Stimulated activated naive B cell treated with anti-CD40 and anti-IgM and Interleukin-4, amounts not matched to agents 10 μg/mL and 1 μg/mL and 100 μg/mL, for 72 hours (primary cell): ENCODE measurements around the gene DMKN.
"Not testable (repeated sequence)": the region's sequence is repeated elsewhere in the genome, so short reads cannot be mapped to it uniquely, and the experiment has no call there.

Experiments
- ATAC-seq, 2 donors: fragments of 150-1000 bp; cut with Tn5 transposase; replicated peaks; 2 replicates each; pipeline ENCODE4 v1.10.0; 2021; ENCODE audit warnings: moderate library complexity in 1 of 2
- DNase-seq: peaks from one replicate; pipeline ENCODE4 v3.0.0; 2021
- H3K27ac Mint-ChIP-seq: one replicate; pipeline ENCODE4 v1.8.0; 2022; ENCODE audit warnings: mild to moderate bottlenecking, mixed read lengths
- H3K27me3 Mint-ChIP-seq, 2 donors: one replicate each; pipeline ENCODE4 v1.8.0; 2022; ENCODE audit warnings: mixed read lengths in 2 of 2
- H3K36me3 Mint-ChIP-seq, 2 donors: one replicate each; pipeline ENCODE4 v1.8.0; 2022; ENCODE audit warnings: mixed read lengths in 2 of 2, mild to moderate bottlenecking in 1 of 2
- H3K4me1 Mint-ChIP-seq, 2 donors: one replicate each; pipeline ENCODE4 v1.8.0; 2022; ENCODE audit warnings: mixed read lengths in 2 of 2, mild to moderate bottlenecking in 1 of 2
- H3K4me3 Mint-ChIP-seq, 2 donors: one replicate each; pipeline ENCODE4 v1.8.0; 2022; ENCODE audit warnings: mild to moderate bottlenecking in 2 of 2, mixed read lengths in 2 of 2, moderate library complexity in 1 of 2
- H3K9me3 Mint-ChIP-seq, 2 donors: one replicate each; pipeline ENCODE4 v1.8.0; 2022; ENCODE audit warnings: mixed read lengths in 2 of 2, mild to moderate bottlenecking in 1 of 2

The DMKN gene

GRCh38 chr19:35462476-35462953, 50.9 kb downstream of the DMKN start:
- Mint-ChIP-seq H3K4me3 (peak overlapping the region; percentile 46 to 67), H3K27me3 (no peaks in the 10 kb centered on the region), H3K4me1 (peaks cover 51 to 67% of the 10 kb centered on the region in 2 donors), H3K9me3 (no peaks in the 10 kb centered on the region), H3K36me3 (peaks cover 0 to 2% of the 10 kb centered on the region in 2 donors), H3K27ac (peak overlapping the region; percentile 72)
- peak; percentile 66 for DNase-seq
- ATAC-seq: peak; percentile 86 to 87

- ATAC-seq, H3K9me3 Mint-ChIP-seq, DNase-seq, H3K27ac Mint-ChIP-seq, H3K4me3 Mint-ChIP-seq, H3K36me3 Mint-ChIP-seq, H3K27me3 Mint-ChIP-seq: not testable (repeated sequence)
- peaks cover 58 to 75% of the 10 kb centered on the region in 2 donors for H3K4me1 Mint-ChIP-seq
Measured at GRCh38 chr19:35461788-35462187, 51.7 kb downstream of the DMKN start.

DNA sequence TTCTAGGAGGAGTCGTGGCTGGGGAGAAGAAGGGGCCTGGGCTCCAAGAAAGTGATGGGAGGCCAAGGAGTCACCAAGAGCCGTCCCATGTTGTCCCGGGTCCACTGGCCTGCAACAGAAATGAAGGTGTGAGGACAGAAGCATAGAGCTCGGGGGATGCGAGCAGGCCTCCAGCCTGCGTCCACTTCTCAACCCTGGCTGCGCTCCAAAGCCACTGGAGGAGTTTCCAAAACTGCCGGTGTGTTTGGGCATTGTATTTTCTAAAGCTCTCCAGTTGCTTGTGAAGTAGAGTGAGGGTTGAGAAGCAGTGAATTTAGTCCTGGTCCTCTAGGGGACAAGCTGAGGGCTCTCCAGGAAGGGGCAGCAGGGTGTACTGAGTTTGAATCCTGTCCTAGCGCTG, 52.4 kb downstream of the DMKN start:
- peaks cover 61 to 82% of the 10 kb centered on the region in 2 donors for H3K4me1 Mint-ChIP-seq
- peaks cover 0 to 2% of the 10 kb centered on the region in 2 donors for H3K36me3 Mint-ChIP-seq
- no peak for DNase-seq
- H3K9me3 Mint-ChIP-seq: no peaks in the 10 kb centered on the region
- no peak for ATAC-seq
- H3K4me3 Mint-ChIP-seq: peak overlapping the region in 1 of 2 donors; percentile 13
- H3K27me3 Mint-ChIP-seq: no peaks in the 10 kb centered on the region
- no peak overlapping the region for H3K27ac Mint-ChIP-seq

- Mint-ChIP-seq H3K27ac (peak overlapping the region; percentile 57), H3K36me3 (peaks cover 0 to 2% of the 10 kb centered on the region in 2 donors)
Measured at GRCh38 chr19:35460608-35461007, 52.8 kb downstream of the DMKN start.

GRCh38 chr19:35459414-35460082, 53.9 kb downstream of the DMKN start:
- H3K4me1 Mint-ChIP-seq: peaks cover 63 to 85% of the 10 kb centered on the region in 2 donors
- H3K4me3 Mint-ChIP-seq: peak overlapping the region; percentile 65 to 71
- peak overlapping the region; percentile 66 for H3K27ac Mint-ChIP-seq
- ATAC-seq (no peak), DNase-seq (no peak)
- H3K27me3 Mint-ChIP-seq: no peaks in the 10 kb centered on the region
- no peaks in the 10 kb centered on the region for H3K9me3 Mint-ChIP-seq
- H3K36me3 Mint-ChIP-seq: peaks cover 0 to 2% of the 10 kb centered on the region in 2 donors

More at GRCh38 chr19:35460608-35461007, 52.8 kb downstream of the DMKN start:
- DNase-seq (no peak), ATAC-seq (no peak)
- H3K27me3 Mint-ChIP-seq: no peaks in the 10 kb centered on the region
- H3K9me3 Mint-ChIP-seq: no peaks in the 10 kb centered on the region
- peak overlapping the region; percentile 13 to 56 for H3K4me3 Mint-ChIP-seq
- peaks cover 66 to 86% of the 10 kb centered on the region in 2 donors for H3K4me1 Mint-ChIP-seq

- Mint-ChIP-seq H3K4me3 (peak overlapping the region; percentile 65 to 71), H3K27me3 (no peaks in the 10 kb centered on the region), H3K27ac (peak overlapping the region; percentile 66), H3K9me3 (no peaks in the 10 kb centered on the region), H3K36me3 (peaks cover 0 to 2% of the 10 kb centered on the region in 2 donors), H3K4me1 (peaks cover 61 to 86% of the 10 kb centered on the region in 2 donors)
- peak; percentile 66 for DNase-seq
- peak; percentile 62 to 69 for ATAC-seq
Measured at GRCh38 chr19:35458731-35459391, 54.6 kb downstream of the DMKN start.

- ATAC-seq: no peak
- Mint-ChIP-seq H3K9me3 (no peaks in the 10 kb centered on the region), H3K4me3 (peak overlapping the region; percentile 1 to 57), H3K27ac (peak overlapping the region; percentile 62), H3K4me1 (peaks cover 55 to 79% of the 10 kb centered on the region in 2 donors), H3K27me3 (no peaks in the 10 kb centered on the region), H3K36me3 (peaks cover 0 to 2% of the 10 kb centered on the region in 2 donors)
- no peak for DNase-seq
Measured at GRCh38 chr19:35458192-35458591, 55.3 kb downstream of the DMKN start.

DNA sequence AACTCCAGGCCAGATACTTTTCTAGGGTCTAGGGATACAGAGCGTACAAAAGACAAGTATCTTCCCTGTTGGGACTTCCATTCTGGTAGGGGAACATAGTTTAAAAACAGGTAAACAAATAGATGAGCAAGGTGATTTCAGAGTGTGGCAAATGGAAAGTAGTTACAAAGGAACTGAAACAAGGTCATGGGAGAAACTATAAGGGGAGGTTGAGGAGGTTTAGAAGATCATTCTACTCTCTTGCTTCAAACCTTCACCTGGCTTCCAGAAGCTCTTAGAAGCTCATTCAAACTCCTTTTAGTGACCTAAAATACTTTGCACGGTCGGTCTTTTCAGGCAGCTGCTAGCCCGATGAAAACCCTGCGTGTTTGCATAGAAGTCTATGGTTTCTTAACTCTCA, 56.3 kb downstream of the DMKN start:
- ATAC-seq: peak; percentile 41 to 45
- peak overlapping the region; percentile 21 for H3K27ac Mint-ChIP-seq
- H3K4me1 Mint-ChIP-seq: peaks cover 47 to 75% of the 10 kb centered on the region in 2 donors

DNA sequence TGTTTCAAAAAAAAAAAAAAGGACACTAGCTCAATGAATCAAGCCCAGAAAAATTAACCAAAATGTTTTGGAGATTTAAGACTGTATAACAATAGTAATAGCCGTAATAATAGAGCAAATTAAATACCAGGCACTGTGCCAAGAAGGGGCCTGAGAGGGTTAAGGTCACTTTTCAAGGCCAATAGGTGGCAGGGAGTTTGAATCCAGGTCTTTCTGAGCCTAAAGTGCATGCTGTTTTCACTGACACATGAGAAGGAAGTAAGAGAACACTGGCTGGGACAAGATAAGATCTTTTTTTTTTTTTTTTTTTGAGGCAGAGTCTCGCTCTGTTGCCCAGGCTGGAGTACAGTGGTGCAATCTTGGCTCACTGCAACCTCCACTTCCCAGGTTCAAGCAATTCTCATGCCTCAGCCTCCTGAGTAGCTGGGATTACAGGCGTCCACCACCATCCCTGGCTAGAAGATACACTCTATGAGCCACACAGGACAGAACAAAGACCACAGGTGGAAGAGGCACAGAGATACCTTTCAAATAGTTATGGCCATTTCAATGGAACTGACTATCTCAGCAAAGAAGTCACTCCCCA, 57.7 kb downstream of the DMKN start:
- Mint-ChIP-seq H3K9me3 (no peaks in the 10 kb centered on the region), H3K4me1 (peaks cover 54 to 79% of the 10 kb centered on the region in 2 donors), H3K27me3 (no peaks in the 10 kb centered on the region), H3K36me3 (peaks cover 0 to 1% of the 10 kb centered on the region in 2 donors), H3K4me3 (no peak overlapping the region), H3K27ac (no peak overlapping the region)
- DNase-seq (no peak), ATAC-seq (no peak)

More for the DNA sequence above, 56.3 kb downstream of the DMKN start:
- no peaks in the 10 kb centered on the region for H3K27me3 Mint-ChIP-seq
- peaks cover 0 to 2% of the 10 kb centered on the region in 2 donors for H3K36me3 Mint-ChIP-seq
- DNase-seq: no peak
- H3K9me3 Mint-ChIP-seq: no peaks in the 10 kb centered on the region
- peak overlapping the region; percentile 11 to 15 for H3K4me3 Mint-ChIP-seq

- DNase-seq (no peak), ATAC-seq (no peak)
- Mint-ChIP-seq H3K4me1 (peaks cover 53 to 78% of the 10 kb centered on the region in 2 donors), H3K27me3 (no peaks in the 10 kb centered on the region), H3K4me3 (no peak overlapping the region), H3K27ac (no peak overlapping the region), H3K9me3 (no peaks in the 10 kb centered on the region), H3K36me3 (no peaks in the 10 kb centered on the region)
Measured at GRCh38 chr19:35454663-35455062, 58.8 kb downstream of the DMKN start.

DNA sequence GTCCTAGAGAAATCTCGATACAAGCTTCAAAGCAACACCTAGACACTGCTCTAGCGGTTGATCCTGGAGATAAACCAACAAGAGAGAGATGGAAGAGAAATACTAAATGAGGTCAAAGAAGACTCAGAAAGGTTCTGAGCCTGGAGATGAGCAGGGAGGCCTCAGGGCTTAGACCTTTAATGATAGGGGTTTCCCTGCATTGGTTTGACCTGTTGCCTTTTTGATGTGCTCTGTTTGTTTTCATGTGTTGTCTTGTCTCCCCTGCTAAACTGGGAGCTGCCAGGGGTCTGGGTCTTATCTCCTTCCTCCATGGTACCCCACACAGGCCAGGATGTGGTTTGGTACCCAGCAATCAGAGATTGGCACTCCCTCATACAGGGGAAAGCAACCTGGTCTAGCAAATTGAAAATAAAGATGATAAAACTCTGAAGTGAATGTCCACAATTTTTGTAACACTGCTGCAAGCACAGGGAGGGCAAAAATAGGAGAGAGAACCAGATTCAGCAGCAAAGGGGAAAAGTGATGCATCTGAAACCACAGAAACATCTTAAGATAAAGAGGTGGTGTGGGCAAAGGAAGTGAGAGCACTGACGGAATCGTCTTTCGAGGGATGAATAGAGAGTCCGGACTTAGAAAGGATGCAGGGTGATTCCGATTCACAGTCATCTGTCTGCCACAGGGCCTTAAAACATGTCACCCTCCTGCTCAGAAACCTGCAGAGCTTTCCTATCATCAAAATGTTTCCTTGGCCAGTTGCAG, 61.9 kb downstream of the DMKN start:
- peaks cover 4 to 11% of the 10 kb centered on the region in 2 donors for H3K27me3 Mint-ChIP-seq
- H3K36me3 Mint-ChIP-seq: no peaks in the 10 kb centered on the region
- peak; percentile 44 for DNase-seq
- peak overlapping the region in 1 of 2 donors; percentile 17 for H3K4me3 Mint-ChIP-seq
- H3K9me3 Mint-ChIP-seq: no peaks in the 10 kb centered on the region
- ATAC-seq: peak; percentile 80
- peak overlapping the region; percentile 4 for H3K27ac Mint-ChIP-seq
- peaks cover 47 to 75% of the 10 kb centered on the region in 2 donors for H3K4me1 Mint-ChIP-seq

- peak overlapping the region; percentile 60 for H3K27ac Mint-ChIP-seq
- H3K36me3 Mint-ChIP-seq: no peaks in the 10 kb centered on the region
- H3K27me3 Mint-ChIP-seq: peaks cover 13 to 18% of the 10 kb centered on the region in 2 donors
- peaks cover 55 to 72% of the 10 kb centered on the region in 2 donors for H3K4me1 Mint-ChIP-seq
- H3K9me3 Mint-ChIP-seq: no peaks in the 10 kb centered on the region
- H3K4me3 Mint-ChIP-seq: no peak overlapping the region
- ATAC-seq: no peak
- DNase-seq: no peak
Measured at GRCh38 chr19:35449359-35450043, 63.9 kb downstream of the DMKN start.

DNA sequence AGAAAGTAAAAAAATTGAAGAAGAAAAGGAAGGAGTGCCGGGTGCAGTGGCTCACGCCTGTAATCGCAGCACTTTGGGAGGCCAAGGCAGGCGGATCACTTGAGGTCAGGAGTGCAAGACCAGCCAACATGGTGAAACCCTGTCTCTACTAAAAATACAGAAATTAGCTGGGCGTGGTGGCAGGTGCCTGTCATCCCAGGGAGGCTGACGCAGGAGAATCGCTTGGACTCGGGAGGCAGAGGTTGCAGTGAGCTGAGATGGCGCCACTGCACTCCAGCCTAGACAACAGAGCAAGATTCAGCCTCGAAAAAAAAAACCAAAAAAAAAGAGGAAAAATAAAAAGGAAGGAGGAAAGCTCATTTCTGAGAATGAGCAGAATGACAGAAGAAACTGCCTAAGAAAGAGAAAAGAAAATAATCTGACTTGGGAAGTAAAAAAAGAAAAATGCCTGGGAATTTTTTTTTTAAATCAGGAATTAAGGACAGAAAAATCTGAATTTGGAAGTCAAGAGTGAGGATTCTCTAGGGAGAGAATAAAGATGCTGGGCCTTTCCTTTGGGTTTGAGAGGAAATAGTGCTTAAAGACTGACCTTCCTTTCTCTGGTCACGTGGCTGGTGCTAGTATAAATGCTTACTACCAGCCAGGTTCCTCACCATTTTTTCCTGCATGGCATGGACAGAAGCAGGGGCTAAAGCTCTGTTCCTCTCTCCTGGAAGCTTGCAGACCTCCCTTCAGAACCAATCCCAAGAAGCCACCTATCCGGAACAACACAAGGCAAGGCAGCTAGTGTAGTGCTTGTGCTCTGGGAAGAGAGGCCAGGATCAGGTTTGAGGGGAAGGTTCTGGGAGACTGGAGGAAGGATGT, 65.6 kb downstream of the DMKN start, which contains the start of gene FFAR2:
Gene FFAR2, plus strand, starts transcription at position 652 of the 864 bp plus-strand sequence. CDS start 1,458 bp downstream, outside the sequence.
- ATAC-seq (no peak), DNase-seq (no peak)
- Mint-ChIP-seq H3K4me3 (peak within 1 kb of the TSS; percentile 11 to 26), H3K27ac (peak within 1 kb of the TSS; percentile 75), H3K36me3 (no peaks in the 10 kb centered on the region), H3K9me3 (no peaks in the 10 kb centered on the region), H3K4me1 (peaks cover 55 to 66% of the 10 kb centered on the region in 2 donors), H3K27me3 (peaks cover 13 to 18% of the 10 kb centered on the region in 2 donors)
